GM18517 (cell line): ENCODE results near the gene CYP27B1.

Experiments used
- ATAC-seq: cut with Tn5 transposase; IDR thresholded peaks from one replicate; pipeline ENCODE4 v1.9.1; 2021; ENCODE audit warnings: mild to moderate bottlenecking, moderate library complexity; ENCODE audit not compliant: unreplicated experiment

Gene CYP27B1

DNA sequence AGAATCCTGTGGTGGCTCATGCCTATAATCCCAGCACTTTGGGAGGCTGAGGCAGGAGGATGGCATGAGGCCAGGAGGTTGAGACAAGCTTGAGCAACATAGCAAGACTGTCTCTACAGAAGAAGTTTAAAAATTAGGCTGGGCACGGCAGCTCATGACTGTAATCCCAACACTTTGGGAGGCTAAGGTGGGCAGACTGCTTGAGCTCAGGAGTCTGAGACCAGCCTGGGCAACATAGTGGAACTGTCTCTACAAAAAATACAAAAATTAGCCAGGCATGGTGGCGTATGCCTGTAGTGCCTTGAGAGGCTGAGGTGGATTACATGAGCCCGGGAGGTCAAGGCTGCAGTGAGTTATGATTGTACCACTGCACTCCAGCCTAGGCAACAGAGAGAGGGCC lies 998 bp upstream of the CYP27B1 start:
- no peak for ATAC-seq

DNA sequence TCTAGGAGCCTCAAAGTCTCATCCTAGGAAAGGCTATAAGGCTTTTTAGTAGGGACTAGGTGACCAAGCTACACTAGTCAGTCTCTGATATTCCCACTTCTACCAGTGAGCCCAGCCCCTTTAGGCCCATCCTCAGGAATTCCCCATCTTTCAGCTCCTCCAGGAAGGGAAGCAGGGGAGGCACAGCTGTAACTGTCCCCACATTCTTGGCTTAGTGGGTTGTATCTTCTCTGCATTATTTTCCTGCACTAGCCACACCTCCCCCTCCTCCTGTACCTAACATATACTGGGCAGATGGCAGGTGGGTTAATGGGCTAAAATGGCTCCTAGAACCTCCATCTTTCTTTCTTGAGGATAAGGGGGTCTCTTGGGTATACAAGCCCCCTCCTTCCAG lies 424 bp upstream of the CYP27B1 start:
- no peak for ATAC-seq

DNA sequence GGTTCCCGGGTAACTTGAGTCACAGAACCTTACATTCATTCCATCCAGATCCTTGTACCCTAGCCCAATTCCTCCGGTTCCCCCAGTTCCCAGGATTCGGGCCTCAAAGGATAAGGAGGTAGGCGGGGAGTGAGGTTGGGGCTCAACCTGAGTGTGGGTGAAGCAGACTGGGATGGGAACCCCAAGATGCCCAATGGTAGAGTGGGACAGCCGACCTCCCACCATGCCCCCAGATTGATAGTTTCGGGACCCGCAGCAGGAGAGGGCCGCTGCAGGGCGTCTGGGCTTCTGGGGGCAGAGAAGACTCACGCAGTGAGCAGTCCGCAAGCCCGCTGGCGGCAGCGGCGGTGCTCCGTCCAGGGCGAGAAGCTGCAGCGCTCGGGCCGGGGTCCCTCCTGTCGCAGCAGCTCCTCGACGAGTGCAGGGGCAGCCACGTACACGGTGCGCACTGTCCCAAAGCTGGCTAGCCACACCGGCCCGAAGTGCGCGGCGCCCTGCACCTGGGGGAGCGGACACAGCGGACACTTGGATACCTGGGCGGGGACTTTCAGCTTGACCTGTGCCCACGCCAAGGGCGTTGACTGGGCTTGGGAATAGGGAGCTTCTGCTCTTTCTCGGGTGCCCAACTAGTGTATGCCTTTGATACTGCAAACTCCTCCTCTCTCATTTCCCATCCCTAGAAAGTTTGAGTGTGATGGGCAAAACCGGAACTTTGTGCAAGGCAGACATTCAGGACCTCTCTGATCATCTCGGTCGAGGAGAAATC lies 997 bp downstream of the CYP27B1 start:
- no peak for ATAC-seq

DNA sequence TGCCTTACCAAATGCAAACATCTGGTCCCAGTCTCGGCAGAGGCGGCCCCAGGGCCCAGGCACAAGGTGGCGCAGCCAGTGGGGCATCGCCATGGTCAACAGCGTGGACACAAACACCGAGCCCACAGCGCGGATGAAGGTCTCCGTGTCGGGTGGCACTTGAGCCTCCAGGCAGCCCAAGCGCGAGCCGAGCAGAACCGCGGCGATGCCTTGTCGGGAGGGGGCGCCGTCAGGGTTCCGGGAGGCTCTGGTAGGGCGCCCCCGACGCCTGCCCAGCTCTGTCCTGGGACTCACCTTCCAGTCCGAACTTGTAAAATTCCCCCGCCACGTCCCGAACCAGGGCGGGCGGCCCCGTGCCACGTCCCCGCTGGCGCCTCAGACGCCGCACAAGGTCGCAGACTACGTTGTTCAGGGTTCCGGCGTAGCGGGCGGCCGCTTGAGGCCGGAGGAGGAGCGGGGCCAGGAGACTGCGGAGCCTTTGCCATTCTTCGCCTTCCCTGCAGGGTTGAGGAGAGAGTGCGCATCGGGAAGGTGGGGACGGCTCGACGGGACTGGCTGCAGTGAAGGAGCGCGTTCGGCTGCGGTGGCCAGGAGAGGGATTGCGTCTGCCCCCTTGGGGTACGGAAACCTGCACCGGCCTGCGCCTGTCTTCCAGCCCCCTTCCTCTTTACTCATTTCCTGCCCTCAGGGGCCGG lies 1.7 kb downstream of the CYP27B1 start:
- ATAC-seq = peak; percentile 59

GRCh38 chr12:57764662-57765002 lies 2.2 kb downstream of the CYP27B1 start:
- ATAC-seq = peak; percentile 14

DNA sequence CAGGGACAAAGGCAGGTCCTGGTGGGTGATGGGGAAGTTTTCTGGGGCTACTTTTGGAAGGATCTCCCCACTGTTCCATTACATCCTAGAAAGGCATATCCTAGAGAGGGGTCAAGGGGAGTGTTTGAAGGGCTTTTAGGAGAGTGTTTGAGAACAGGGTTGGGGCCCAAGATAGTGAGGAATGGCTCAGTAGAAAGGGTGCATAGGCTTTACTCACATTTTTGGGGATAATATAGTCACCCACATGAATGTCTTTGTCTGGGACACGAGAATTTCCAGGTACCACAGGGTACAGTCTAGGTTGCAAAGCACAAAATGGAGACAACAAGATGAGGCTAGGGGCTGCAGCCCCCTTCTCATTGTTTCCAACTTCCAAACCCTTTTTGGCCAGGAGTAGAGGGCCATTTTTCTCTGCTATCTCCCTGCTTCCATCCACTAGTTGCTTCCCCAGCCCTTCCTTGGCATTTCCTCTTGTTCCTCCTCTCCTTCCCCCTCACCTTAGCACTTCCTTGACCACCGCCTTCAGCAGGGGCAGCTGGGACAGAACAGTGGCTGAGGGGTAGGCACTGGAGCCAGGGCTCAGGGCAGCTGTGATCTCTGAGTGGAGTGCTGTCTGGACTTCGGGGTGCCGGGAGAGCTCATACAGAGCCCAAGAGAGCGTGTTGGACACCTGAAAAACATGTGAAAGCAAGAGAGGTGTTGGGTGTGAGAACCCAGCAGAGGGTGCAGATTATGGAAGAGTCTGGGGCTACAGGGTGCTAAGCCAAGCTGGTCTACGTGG lies 2.8 kb downstream of the CYP27B1 start:
- ATAC-seq = no peak

- ATAC-seq = no peak
Measured at GRCh38 chr12:57762463-57762862, 4.4 kb downstream of the CYP27B1 start.

DNA sequence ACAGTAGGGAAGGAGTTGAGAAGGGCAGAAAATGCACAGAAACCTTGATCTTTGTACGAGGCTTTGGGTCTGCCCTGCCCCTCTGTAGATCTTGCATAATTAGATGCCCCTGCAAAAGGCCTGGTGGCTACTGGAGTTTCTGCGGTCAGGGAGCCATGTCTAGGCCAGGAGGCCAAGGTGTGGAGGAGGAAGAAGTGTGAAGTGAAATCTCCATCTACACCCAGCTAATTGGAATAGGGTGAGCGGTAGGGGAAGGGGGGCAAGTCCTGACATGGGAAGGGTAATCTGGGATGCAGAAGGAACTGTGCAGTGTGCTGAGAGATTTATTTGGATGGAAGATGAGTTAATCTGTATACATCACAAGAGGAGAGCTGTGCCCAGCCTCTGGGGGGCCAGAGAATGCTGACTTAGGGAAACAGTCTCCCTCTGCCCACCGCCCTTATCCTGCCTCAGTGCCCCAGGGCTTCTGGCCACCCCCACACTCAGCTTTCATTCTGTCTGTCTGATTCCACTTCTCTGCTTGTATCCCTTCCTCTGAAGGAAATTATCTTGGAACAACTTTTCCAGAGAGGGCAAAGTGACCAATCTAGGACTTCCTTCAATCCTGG lies 5.4 kb downstream of the CYP27B1 start:
- no peak for ATAC-seq

DNA sequence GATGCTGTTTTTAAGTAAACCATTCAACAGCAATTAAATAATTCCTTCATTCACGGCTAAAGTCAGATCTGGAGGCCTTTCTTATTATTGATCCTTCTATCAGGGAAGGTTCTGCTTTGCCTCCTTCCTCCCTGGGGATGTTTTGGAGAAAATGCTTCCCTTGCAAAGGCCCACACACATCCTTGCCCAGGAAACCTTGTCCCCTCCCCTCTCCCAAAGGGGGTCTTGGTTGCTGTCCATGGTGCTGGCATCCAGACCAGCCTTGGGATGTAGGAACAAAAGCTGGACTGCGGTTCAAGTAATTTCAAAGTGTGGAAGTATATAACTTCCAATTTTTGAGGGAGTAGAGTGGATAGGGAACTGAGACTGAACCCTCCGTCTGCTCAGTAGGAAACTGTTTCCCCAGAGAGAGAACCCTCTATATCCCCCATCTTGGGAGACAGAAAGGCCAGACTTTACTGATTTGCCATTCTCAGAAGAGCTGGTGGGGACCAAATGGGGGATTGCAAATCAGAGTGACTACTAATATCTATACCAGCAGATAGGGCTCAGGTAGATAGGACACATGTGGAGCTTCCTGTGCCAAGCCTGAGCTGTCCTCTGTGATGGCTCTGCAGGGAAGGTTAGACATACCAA lies 6.4 kb downstream of the CYP27B1 start:
- no peak for ATAC-seq

GRCh38 chr12:57759360-57759980 lies 7.4 kb downstream of the CYP27B1 start:
- ATAC-seq = no peak

GRCh38 chr12:57758552-57759359 lies 8.1 kb downstream of the CYP27B1 start:
- no peak for ATAC-seq

- no peak for ATAC-seq
Measured at GRCh38 chr12:57757771-57758170, 9.1 kb downstream of the CYP27B1 start.

- ATAC-seq = no peak
Measured at GRCh38 chr12:57756406-57757341, 10.2 kb downstream of the CYP27B1 start.

DNA sequence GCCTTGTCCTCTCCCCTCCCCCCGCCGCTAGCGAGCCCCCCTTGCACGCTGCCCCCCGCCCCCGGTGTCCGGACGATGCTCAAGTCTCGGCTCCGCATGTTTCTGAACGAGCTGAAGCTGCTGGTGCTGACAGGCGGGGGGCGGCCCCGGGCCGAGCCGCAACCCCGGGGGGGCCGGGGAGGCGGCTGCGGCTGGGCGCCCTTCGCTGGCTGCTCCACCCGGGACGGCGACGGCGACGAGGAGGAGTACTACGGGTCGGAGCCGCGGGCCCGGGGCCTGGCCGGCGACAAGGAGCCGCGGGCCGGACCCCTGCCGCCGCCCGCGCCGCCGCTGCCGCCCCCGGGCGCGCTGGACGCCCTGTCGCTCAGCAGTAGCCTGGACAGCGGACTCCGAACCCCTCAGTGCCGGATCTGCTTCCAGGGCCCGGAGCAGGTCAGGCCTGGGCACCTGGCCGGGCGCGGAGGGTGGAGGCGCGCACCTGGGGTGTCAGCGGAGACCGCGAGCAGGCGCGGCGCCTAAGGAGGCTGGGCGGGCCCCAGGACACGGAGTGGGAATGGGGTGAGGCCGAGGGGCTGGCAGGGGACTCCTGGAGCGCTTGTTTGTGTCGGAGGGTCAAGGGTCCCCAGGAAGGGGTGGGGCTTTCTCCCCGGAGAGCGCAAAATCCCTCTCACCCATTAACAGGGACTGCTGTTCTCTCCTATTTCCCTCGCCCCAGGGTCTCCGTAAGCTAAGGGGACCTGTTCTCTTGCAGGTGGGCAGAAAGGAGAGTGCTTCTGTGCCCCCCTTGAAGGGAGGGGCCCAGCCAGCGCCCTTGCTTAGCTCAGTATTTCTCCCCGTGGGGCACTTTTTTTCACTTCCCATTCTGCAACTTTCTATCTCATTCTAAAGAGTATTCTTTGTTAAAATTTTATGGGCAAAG lies 11.2 kb downstream of the CYP27B1 start:
- ATAC-seq = no peak

GRCh38 chr12:57755194-57755453 lies 11.8 kb downstream of the CYP27B1 start:
- ATAC-seq = no peak

GRCh38 chr12:57754411-57755193 lies 12.3 kb downstream of the CYP27B1 start, which contains the start of gene MARCHF9:
Gene MARCHF9 (plus strand): TSS chr12:57755103. CDS start chr12:57755529, 426 bp downstream.
- peak; percentile 34 for ATAC-seq
